WTC11 (cell line): ENCODE measurements around the gene ZNF74. TPM values are rescaled to one million over a fixed set of nuclear protein-coding genes. Genes with fewer than 3 reads are reported as not detected.

Experiments
- ATAC-seq: fragments of 200-7000 bp; cut with Tn5 transposase; 2 replicates; pipeline ENCODE4 v1.10.0; 2021; ENCODE audit warnings: mild to moderate bottlenecking, moderate library complexity
- CTCF ChIA-PET: fragments of 300-600 bp; sonication (Branson Sonifier 250); formaldehyde crosslinking; loops from one replicate; lab custom pipeline; 2021; ENCODE audit warnings: antibody characterized with exemption; lab: Charles Lee
- POLR2A ChIA-PET: fragments of 350-600 bp; sonication (Branson Sonifier 250); formaldehyde crosslinking; loops from one replicate; lab custom pipeline; 2021; ENCODE audit warnings: antibody characterized with exemption; lab: Charles Lee
- DNase-seq: peaks from one replicate; pipeline ENCODE4 v3.0.0; 2021; ENCODE audit warnings: low spot score
- H3K27ac Mint-ChIP-seq: 2 replicates; pipeline ENCODE4 v1.8.0; 2021; ENCODE audit warnings: mixed read lengths
- H3K27me3 Mint-ChIP-seq: 2 replicates; pipeline ENCODE4 v1.8.0; 2021; ENCODE audit warnings: low read depth, mild to moderate bottlenecking, moderate library complexity, mixed read lengths
- H3K36me3 Mint-ChIP-seq: 2 replicates; pipeline ENCODE4 v1.8.0; 2021; ENCODE audit warnings: mixed read lengths
- H3K4me1 Mint-ChIP-seq: 2 replicates; pipeline ENCODE4 v1.8.0; 2022; ENCODE audit warnings: mixed read lengths
- H3K4me3 Mint-ChIP-seq: 2 replicates; pipeline ENCODE4 v1.8.0; 2021; ENCODE audit warnings: mild to moderate bottlenecking, moderate library complexity, mixed read lengths
- H3K9me3 Mint-ChIP-seq: 2 replicates; pipeline ENCODE4 v1.8.0; 2021; ENCODE audit warnings: mixed read lengths
- ATF1 ChIP-seq: sonication (generic); formaldehyde crosslinking; IDR thresholded peaks from 2 replicates; pipeline ENCODE4 v1.8.1; 2023; ENCODE audit warnings: mild to moderate bottlenecking, moderate library complexity, missing genetic modification reagents
- ELF4 ChIP-seq: sonication (generic); formaldehyde crosslinking; IDR thresholded peaks from 2 replicates; pipeline ENCODE4 v1.8.1; 2022; ENCODE audit warnings: low read depth, mild to moderate bottlenecking, moderate library complexity, missing genetic modification reagents
- ESRRA ChIP-seq: sonication (generic); formaldehyde crosslinking; IDR thresholded peaks from 2 replicates; pipeline ENCODE4 v1.8.1; 2022; ENCODE audit warnings: mild to moderate bottlenecking, missing genetic modification reagents, borderline replicate concordance
- FOXP1 ChIP-seq: sonication (generic); formaldehyde crosslinking; IDR thresholded peaks from 2 replicates; pipeline ENCODE4 v1.8.0; 2022; ENCODE audit warnings: missing genetic modification reagents, mild to moderate bottlenecking, moderate library complexity, borderline replicate concordance
- GTF2I ChIP-seq: fragments of 250-450 bp; sonication (Bioruptor Pico); conservative IDR thresholded peaks from 2 replicates; pipeline ENCODE4 v1.4.0; 2021; ENCODE audit warnings: mild to moderate bottlenecking
- JUN ChIP-seq: sonication (generic); formaldehyde crosslinking; IDR thresholded peaks from 2 replicates; pipeline ENCODE4 v1.8.0; 2023; ENCODE audit warnings: mild to moderate bottlenecking, missing genetic modification reagents
- NFYB ChIP-seq: sonication (generic); formaldehyde crosslinking; conservative IDR thresholded peaks from 2 replicates; pipeline ENCODE4 v1.8.0; 2022; ENCODE audit warnings: low read depth, missing genetic modification reagents
- NR2C2 ChIP-seq: sonication (generic); formaldehyde crosslinking; IDR thresholded peaks from 2 replicates; pipeline ENCODE4 v1.8.0; 2022; ENCODE audit warnings: mild to moderate bottlenecking, missing genetic modification reagents
- SP1 ChIP-seq: sonication (generic); formaldehyde crosslinking; conservative IDR thresholded peaks from 2 replicates; pipeline ENCODE4 v1.8.1; 2022; ENCODE audit warnings: missing genetic modification reagents
- TCF7 ChIP-seq: sonication (generic); formaldehyde crosslinking; IDR thresholded peaks from 2 replicates; pipeline ENCODE4 v1.8.0; 2022; ENCODE audit warnings: mild to moderate bottlenecking, low read depth, missing genetic modification reagents, moderate library complexity
- TP53 ChIP-seq: sonication (generic); formaldehyde crosslinking; IDR thresholded peaks from 2 replicates; pipeline ENCODE4 v1.8.1; 2023; ENCODE audit warnings: mild to moderate bottlenecking, missing genetic modification reagents
- ZNF219 ChIP-seq: sonication (generic); formaldehyde crosslinking; IDR thresholded peaks from 2 replicates; pipeline ENCODE4 v1.8.0; 2023; ENCODE audit warnings: missing genetic modification reagents, mild to moderate bottlenecking, borderline replicate concordance
- total RNA-seq: library from RNA; stranded (reverse); gene quantifications from 3 replicates; pipeline ENCODE4 v1.2.3, GENCODE V29; 2021
- TF ChIP-seq, protein P1 (sequence below): sonication (generic); formaldehyde crosslinking; IDR thresholded peaks from 2 replicates; pipeline ENCODE4 v1.8.1; 2022; ENCODE audit warnings: missing genetic modification reagents, borderline replicate concordance
- TF ChIP-seq, protein P2 (sequence below): sonication (generic); formaldehyde crosslinking; IDR thresholded peaks from 2 replicates; pipeline ENCODE4 v1.8.0; 2022; ENCODE audit warnings: mild to moderate bottlenecking, missing genetic modification reagents
- TF ChIP-seq, protein P3 (sequence below): fragments of 250-450 bp; sonication (Bioruptor Pico); IDR thresholded peaks from 2 replicates; pipeline ENCODE4 v1.8.0; 2021; ENCODE audit warnings: mild to moderate bottlenecking
- TF ChIP-seq, protein P4 (sequence below): sonication (generic); formaldehyde crosslinking; IDR thresholded peaks from 2 replicates; pipeline ENCODE4 v1.8.0; 2022; ENCODE audit warnings: missing genetic modification reagents
- TF ChIP-seq, protein P5 (sequence below): sonication (generic); formaldehyde crosslinking; IDR thresholded peaks from 2 replicates; pipeline ENCODE4 v1.8.0; 2022; ENCODE audit warnings: mild to moderate bottlenecking, missing genetic modification reagents
- TF ChIP-seq, protein P6 (sequence below): fragments of 200-600 bp; IDR thresholded peaks from 2 replicates; pipeline ENCODE4 v1.8.0; 2022; ENCODE audit warnings: antibody characterized with exemption

Gene ZNF74
- total RNA-seq, 1 experiment from 2014 or later = 62.8 TPM

DNA sequence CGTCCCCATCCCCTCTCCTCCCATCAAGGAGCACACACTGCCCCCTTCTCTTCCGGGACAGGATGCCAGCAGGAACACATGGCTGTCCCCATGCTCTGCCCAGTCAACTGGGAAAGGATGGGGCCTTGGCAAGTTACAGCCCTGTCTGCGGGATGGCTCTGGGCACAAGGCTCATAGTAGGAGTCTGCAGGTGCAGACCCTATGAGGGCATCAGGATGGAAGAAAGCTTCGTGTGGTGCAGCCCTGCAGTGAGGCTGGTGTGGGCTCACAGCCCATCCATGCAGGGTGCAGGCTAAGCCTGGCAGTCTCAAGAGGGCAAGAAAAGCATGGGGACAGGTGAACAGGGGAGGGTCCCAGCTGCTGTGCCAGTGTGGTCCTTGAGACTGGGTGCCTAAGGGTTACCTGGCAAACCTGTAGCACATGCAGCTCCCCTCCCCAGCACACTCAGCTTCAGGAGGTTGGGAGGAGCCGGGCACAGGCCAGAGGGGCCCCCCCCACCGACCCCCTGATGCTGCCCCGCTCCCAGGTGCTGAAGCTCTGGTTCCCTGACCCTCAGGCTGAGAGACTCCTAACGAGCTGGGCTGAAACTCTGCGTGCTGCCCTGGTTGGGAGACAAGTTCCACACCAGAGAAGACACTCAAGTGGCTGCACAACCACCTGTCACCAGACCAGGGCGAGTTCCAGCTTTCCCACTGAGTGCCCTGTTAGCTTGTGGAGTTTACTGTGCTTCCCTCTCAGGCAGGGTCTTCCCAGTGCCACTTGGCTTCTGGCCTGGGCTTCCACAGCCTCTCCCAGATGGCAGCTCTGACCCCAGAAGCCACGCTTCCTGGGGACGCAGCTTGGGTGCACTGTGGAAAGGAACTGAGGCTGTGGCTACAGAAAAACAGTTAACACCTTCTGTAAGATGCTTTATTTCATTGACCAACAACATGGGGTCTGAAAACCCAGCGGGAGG, 47.0 kb downstream of the ZNF74 start:
- Mint-ChIP-seq H3K4me1 (peaks cover 16% of the 10 kb centered on the region), H3K27me3 (peaks cover 29% of the 10 kb centered on the region), H3K4me3 (no peak overlapping the region), H3K27ac (no peak overlapping the region), H3K36me3 (no peaks in the 10 kb centered on the region), H3K9me3 (no peaks in the 10 kb centered on the region)
- ChIA-PET CTCF (interaction anchor here (1.3 to 1.7 kb wide), 2 partner anchors 16 to 23 kb away, joined by 5 to 8 read pairs; no protein-coding TSS in a partner anchor), POLR2A (interaction anchor here (0.6 to 1.1 kb wide), 2 partner anchors 23 to 298 kb away, joined by 3 to 8 read pairs; no protein-coding TSS in a partner anchor)
- DNase-seq (no peak), ATAC-seq (no peak)
- TF ChIP-seq TCF7 (no peak), TP53 (CRISPR knock-in tag) (no peak), FOXP1 (CRISPR knock-in tag) (no peak)
- TF ChIP-seq, protein P1, sequence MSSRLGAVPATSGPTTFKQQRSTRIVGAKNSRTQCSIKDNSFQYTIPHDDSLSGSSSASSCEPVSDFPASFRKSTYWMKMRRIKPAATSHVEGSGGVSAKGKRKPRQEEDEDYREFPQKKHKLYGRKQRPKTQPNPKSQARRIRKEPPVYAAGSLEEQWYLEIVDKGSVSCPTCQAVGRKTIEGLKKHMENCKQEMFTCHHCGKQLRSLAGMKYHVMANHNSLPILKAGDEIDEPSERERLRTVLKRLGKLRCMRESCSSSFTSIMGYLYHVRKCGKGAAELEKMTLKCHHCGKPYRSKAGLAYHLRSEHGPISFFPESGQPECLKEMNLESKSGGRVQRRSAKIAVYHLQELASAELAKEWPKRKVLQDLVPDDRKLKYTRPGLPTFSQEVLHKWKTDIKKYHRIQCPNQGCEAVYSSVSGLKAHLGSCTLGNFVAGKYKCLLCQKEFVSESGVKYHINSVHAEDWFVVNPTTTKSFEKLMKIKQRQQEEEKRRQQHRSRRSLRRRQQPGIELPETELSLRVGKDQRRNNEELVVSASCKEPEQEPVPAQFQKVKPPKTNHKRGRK (CRISPR knock-in tag) = no peak
- TF ChIP-seq, protein P2, sequence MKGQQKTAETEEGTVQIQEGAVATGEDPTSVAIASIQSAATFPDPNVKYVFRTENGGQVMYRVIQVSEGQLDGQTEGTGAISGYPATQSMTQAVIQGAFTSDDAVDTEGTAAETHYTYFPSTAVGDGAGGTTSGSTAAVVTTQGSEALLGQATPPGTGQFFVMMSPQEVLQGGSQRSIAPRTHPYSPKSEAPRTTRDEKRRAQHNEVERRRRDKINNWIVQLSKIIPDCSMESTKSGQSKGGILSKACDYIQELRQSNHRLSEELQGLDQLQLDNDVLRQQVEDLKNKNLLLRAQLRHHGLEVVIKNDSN (CRISPR knock-in tag) = no peak

DNA sequence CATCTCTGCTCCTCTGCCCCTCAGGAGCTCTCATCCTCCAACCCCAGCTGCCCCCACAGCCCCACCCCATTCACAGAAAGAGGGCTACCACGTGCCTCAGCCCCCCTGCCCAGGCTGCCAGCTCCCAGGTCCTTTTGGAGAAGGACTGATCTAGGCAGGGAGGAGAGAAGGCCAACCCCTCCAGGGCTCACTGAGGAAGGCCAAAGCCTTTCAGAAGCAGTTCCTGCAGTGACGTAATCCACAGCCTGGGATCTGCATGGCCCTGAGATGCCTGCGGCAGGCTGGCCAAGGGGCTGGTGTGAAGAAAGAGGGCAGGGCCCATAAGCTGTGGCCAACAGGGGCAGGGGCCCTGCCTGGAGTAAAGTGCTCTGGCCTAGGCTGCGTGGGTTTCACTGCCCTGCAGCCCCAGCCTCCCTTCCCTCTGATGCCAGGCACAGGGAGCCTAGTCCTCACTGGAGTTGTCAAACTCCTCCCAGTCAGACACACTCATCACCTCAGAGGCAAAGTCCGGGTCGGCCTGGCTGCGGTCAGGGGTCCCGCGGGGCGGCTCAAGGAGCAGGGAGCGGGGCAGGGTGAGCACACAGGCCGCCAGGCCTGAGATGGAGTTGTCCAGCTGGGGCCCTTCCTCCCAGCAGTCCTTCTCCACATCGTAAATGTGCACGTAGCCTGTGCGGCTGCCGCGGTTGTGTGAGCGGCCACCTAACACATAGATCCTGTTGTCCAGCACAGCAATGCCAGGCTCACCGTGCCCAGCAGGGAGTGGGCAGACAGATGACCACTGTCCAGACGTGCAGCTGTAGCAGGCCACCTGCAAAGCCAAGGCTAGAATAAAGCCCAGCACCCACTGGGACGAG, 47.9 kb downstream of the ZNF74 start:
- CTCF ChIA-PET = interaction anchor here (1.3 to 1.7 kb wide), 2 partner anchors 15 to 24 kb away, joined by 5 to 8 read pairs; no protein-coding TSS in a partner anchor
- no peak for TF ChIP-seq ZNF219 (CRISPR knock-in tag)
- no peak for TF ChIP-seq NFYB (CRISPR knock-in tag)
- TF ChIP-seq, protein P3, sequence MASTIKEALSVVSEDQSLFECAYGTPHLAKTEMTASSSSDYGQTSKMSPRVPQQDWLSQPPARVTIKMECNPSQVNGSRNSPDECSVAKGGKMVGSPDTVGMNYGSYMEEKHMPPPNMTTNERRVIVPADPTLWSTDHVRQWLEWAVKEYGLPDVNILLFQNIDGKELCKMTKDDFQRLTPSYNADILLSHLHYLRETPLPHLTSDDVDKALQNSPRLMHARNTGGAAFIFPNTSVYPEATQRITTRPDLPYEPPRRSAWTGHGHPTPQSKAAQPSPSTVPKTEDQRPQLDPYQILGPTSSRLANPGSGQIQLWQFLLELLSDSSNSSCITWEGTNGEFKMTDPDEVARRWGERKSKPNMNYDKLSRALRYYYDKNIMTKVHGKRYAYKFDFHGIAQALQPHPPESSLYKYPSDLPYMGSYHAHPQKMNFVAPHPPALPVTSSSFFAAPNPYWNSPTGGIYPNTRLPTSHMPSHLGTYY (CRISPR knock-in tag) = no peak
- TF ChIP-seq JUN (CRISPR knock-in tag) = no peak
- TF ChIP-seq SP1 = no peak
- no peak for TF ChIP-seq GTF2I (CRISPR knock-in tag)
- no peak for TF ChIP-seq TP53 (CRISPR knock-in tag)
- TF ChIP-seq ATF1 (CRISPR knock-in tag) = no peak
- TF ChIP-seq, protein P4, sequence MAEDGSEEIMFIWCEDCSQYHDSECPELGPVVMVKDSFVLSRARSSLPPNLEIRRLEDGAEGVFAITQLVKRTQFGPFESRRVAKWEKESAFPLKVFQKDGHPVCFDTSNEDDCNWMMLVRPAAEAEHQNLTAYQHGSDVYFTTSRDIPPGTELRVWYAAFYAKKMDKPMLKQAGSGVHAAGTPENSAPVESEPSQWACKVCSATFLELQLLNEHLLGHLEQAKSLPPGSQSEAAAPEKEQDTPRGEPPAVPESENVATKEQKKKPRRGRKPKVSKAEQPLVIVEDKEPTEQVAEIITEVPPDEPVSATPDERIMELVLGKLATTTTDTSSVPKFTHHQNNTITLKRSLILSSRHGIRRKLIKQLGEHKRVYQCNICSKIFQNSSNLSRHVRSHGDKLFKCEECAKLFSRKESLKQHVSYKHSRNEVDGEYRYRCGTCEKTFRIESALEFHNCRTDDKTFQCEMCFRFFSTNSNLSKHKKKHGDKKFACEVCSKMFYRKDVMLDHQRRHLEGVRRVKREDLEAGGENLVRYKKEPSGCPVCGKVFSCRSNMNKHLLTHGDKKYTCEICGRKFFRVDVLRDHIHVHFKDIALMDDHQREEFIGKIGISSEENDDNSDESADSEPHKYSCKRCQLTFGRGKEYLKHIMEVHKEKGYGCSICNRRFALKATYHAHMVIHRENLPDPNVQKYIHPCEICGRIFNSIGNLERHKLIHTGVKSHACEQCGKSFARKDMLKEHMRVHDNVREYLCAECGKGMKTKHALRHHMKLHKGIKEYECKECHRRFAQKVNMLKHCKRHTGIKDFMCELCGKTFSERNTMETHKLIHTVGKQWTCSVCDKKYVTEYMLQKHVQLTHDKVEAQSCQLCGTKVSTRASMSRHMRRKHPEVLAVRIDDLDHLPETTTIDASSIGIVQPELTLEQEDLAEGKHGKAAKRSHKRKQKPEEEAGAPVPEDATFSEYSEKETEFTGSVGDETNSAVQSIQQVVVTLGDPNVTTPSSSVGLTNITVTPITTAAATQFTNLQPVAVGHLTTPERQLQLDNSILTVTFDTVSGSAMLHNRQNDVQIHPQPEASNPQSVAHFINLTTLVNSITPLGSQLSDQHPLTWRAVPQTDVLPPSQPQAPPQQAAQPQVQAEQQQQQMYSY (CRISPR knock-in tag) = no peak
- TF ChIP-seq NR2C2 (CRISPR knock-in tag) = no peak
- no peak for TF ChIP-seq ELF4 (CRISPR knock-in tag)
- TF ChIP-seq, protein P5, sequence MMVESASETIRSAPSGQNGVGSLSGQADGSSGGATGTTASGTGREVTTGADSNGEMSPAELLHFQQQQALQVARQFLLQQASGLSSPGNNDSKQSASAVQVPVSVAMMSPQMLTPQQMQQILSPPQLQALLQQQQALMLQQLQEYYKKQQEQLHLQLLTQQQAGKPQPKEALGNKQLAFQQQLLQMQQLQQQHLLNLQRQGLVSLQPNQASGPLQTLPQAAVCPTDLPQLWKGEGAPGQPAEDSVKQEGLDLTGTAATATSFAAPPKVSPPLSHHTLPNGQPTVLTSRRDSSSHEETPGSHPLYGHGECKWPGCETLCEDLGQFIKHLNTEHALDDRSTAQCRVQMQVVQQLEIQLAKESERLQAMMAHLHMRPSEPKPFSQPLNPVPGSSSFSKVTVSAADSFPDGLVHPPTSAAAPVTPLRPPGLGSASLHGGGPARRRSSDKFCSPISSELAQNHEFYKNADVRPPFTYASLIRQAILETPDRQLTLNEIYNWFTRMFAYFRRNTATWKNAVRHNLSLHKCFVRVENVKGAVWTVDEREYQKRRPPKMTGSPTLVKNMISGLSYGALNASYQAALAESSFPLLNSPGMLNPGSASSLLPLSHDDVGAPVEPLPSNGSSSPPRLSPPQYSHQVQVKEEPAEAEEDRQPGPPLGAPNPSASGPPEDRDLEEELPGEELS = no peak
- TF ChIP-seq, protein P6, sequence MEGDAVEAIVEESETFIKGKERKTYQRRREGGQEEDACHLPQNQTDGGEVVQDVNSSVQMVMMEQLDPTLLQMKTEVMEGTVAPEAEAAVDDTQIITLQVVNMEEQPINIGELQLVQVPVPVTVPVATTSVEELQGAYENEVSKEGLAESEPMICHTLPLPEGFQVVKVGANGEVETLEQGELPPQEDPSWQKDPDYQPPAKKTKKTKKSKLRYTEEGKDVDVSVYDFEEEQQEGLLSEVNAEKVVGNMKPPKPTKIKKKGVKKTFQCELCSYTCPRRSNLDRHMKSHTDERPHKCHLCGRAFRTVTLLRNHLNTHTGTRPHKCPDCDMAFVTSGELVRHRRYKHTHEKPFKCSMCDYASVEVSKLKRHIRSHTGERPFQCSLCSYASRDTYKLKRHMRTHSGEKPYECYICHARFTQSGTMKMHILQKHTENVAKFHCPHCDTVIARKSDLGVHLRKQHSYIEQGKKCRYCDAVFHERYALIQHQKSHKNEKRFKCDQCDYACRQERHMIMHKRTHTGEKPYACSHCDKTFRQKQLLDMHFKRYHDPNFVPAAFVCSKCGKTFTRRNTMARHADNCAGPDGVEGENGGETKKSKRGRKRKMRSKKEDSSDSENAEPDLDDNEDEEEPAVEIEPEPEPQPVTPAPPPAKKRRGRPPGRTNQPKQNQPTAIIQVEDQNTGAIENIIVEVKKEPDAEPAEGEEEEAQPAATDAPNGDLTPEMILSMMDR = no peak
- no peak for TF ChIP-seq ESRRA

More for the DNA sequence above, 47.9 kb downstream of the ZNF74 start:
- H3K27me3 Mint-ChIP-seq = peaks cover 23% of the 10 kb centered on the region
- peaks cover 14% of the 10 kb centered on the region for H3K4me1 Mint-ChIP-seq
- no peaks in the 10 kb centered on the region for H3K36me3 Mint-ChIP-seq
- H3K4me3 Mint-ChIP-seq = no peak overlapping the region
- H3K27ac Mint-ChIP-seq = no peak overlapping the region
- POLR2A ChIA-PET = interaction anchor here (1.1 kb wide), 1 partner anchor 24 kb away, joined by 3 read pairs; no protein-coding TSS in a partner anchor
- no peak for ATAC-seq
- H3K9me3 Mint-ChIP-seq = no peaks in the 10 kb centered on the region
- no peak for DNase-seq
